Peyer's patch (tissue), 4 donors: ENCODE data around the gene LRP1-AS. TPM values are rescaled to one million over a fixed set of nuclear protein-coding genes. Genes with fewer than 3 reads are reported as not detected.
A peak's percentile ranks its signal among the peaks of the same experiment; 100 is the strongest.

Source experiments
- DNase-seq, 3 donors: peaks; one replicate each; pipeline ENCODE4 v3.0.0-alpha.2; 2017 to 2019
- H3K27ac ChIP-seq, 4 donors: fragments of 200-600 bp; sonication (generic); one replicate each; pipeline ENCODE4 v1.5.1; 2016 to 2019
- H3K27me3 ChIP-seq, 2 donors: fragments of 200-600 bp; sonication (generic); one replicate each; pipeline ENCODE4 v1.5.1; 2019
- H3K36me3 ChIP-seq, 3 donors: fragments of 200-600 bp; sonication (generic); one replicate each; pipeline ENCODE4 v1.5.1; 2016 to 2019
- H3K4me1 ChIP-seq, 4 donors: fragments of 200-600 bp; sonication (generic); one replicate each; pipeline ENCODE4 v1.5.1; 2016 to 2019
- H3K4me3 ChIP-seq, 4 donors: fragments of 200-600 bp; sonication (generic); 1 replicate in 3 of 4; 2 replicates in 1 of 4; pipeline ENCODE4 v1.5.1; 2016 to 2019; ENCODE audit warnings: mild to moderate bottlenecking in 1 of 4
- H3K9me3 ChIP-seq, 4 donors: fragments of 200-600 bp; sonication (generic); one replicate each; pipeline ENCODE4 v1.5.1; 2016 to 2019; ENCODE audit warnings: mild to moderate bottlenecking in 1 of 4
- CTCF ChIP-seq, 6 experiments: fragments of 450-650 bp in 4 of 6; fragments of 200-600 bp in 2 of 6; sonication (generic) in 1 of 6; IDR thresholded peaks; one replicate each; pipeline ENCODE4 v1.5.1; 2017 to 2019; ENCODE audit warnings: antibody characterized with exemption in 6 of 6, mild to moderate bottlenecking in 3 of 6, moderate library complexity in 1 of 6
- POLR2A ChIP-seq, 2 donors: fragments of 450-650 bp; IDR thresholded peaks; one replicate each; pipeline ENCODE4 v1.5.1; 2017; ENCODE audit warnings: antibody characterized with exemption in 2 of 2, mild to moderate bottlenecking in 2 of 2, moderate library complexity in 2 of 2
- total RNA-seq, 4 donors: library from RNA; depleted of rRNA; stranded (reverse); fragments of >200 nt; gene quantifications; one replicate each; pipeline ENCODE4 v1.1.0, GENCODE V29; 2016

LRP1-AS gene
- total RNA-seq, 4 donors from 2014 or later, result not detected

GRCh38 chr12:57099047-57099714 lies 48.2 kb downstream of the LRP1-AS start:
- H3K36me3 ChIP-seq, result peaks cover 0 to 81% (median 0%) of the 10 kb centered on the region in 3 donors
- H3K4me3 ChIP-seq, result no peak overlapping the region
- TF ChIP-seq POLR2A (IDR thresholded peaks at IDR 0.05) (no peak), CTCF (IDR thresholded peaks at IDR 0.05) (no peak)
- no peak overlapping the region for H3K27ac ChIP-seq
- H3K9me3 ChIP-seq, result no peaks in the 10 kb centered on the region
- H3K27me3 ChIP-seq, result no peaks in the 10 kb centered on the region
- DNase-seq, result no peak
- H3K4me1 ChIP-seq, result peaks cover 0 to 42% (median 2%) of the 10 kb centered on the region in 4 donors

GRCh38 chr12:57098546-57098945 lies 48.9 kb downstream of the LRP1-AS start:
- Histone ChIP-seq H3K4me3 (no peak overlapping the region), H3K9me3 (no peaks in the 10 kb centered on the region), H3K36me3 (peaks cover 0 to 76% (median 0%) of the 10 kb centered on the region in 3 donors), H3K27ac (no peak overlapping the region), H3K4me1 (peaks cover 0 to 45% (median 6%) of the 10 kb centered on the region in 4 donors), H3K27me3 (no peaks in the 10 kb centered on the region)
- no peak for DNase-seq
- TF ChIP-seq CTCF (IDR thresholded peaks at IDR 0.05) (no peak), POLR2A (IDR thresholded peaks at IDR 0.05) (no peak)

GRCh38 chr12:57097554-57097835 lies 49.9 kb downstream of the LRP1-AS start:
- Histone ChIP-seq H3K36me3 (peaks cover 0 to 83% (median 0%) of the 10 kb centered on the region in 3 donors), H3K27ac (peak overlapping the region in 1 of 4 donors; percentile 46), H3K4me3 (no peak overlapping the region), H3K4me1 (peaks cover 0 to 45% (median 13%) of the 10 kb centered on the region in 4 donors), H3K27me3 (no peaks in the 10 kb centered on the region), H3K9me3 (no peaks in the 10 kb centered on the region)
- no peak for DNase-seq
- no peak for TF ChIP-seq POLR2A (IDR thresholded peaks at IDR 0.05)
- TF ChIP-seq CTCF (IDR thresholded peaks at IDR 0.05), result no peak

- H3K27me3 ChIP-seq, result no peaks in the 10 kb centered on the region
- TF ChIP-seq POLR2A (IDR thresholded peaks at IDR 0.05) (no peak), CTCF (IDR thresholded peaks at IDR 0.05) (no peak)
- peak overlapping the region in 1 of 4 donors; percentile 46 for H3K27ac ChIP-seq
- H3K9me3 ChIP-seq, result no peaks in the 10 kb centered on the region
- no peak overlapping the region for H3K4me3 ChIP-seq
- DNase-seq, result no peak
- H3K4me1 ChIP-seq, result peaks cover 0 to 45% (median 13%) of the 10 kb centered on the region in 4 donors
- H3K36me3 ChIP-seq, result peaks cover 0 to 83% (median 0%) of the 10 kb centered on the region in 3 donors
These were observed 50.5 kb downstream of the LRP1-AS start for GRCh38 chr12:57096748-57097553.

GRCh38 chr12:57096099-57096572 lies 51.3 kb downstream of the LRP1-AS start:
- peaks cover 0 to 47% (median 15%) of the 10 kb centered on the region in 4 donors for H3K4me1 ChIP-seq
- no peak overlapping the region for H3K4me3 ChIP-seq
- H3K36me3 ChIP-seq, result peaks cover 0 to 80% (median 0%) of the 10 kb centered on the region in 3 donors
- H3K9me3 ChIP-seq, result no peaks in the 10 kb centered on the region
- H3K27ac ChIP-seq, result peak overlapping the region in 1 of 4 donors; percentile 46
- no peak for TF ChIP-seq POLR2A (IDR thresholded peaks at IDR 0.05)
- no peak for TF ChIP-seq CTCF (IDR thresholded peaks at IDR 0.05)
- H3K27me3 ChIP-seq, result no peaks in the 10 kb centered on the region
- no peak for DNase-seq
